ENCODE results near the gene DYDC2.

The DYDC2 gene

GRCh38 chr10:80406204-80406603 is 49.6 kb downstream of the DYDC2 start:
- H3K79me1 ChIP-seq (replicated peaks; ENCODE audit: low read length, poor library complexity, severe bottlenecking) = peaks cover 8% of the 10 kb centered on the region
- H3K27me3 ChIP-seq (ENCODE audit: control insufficient read depth in 1 of 2, insufficient read depth in 1 of 2, low read length in 2 of 2) = peaks cover 0 to 7% of the 10 kb centered on the region in 2 experiments
- H3K9ac ChIP-seq (ENCODE audit: low read length) = no peak overlapping the region
- no peak overlapping the region for H2BK120ac ChIP-seq (ENCODE audit: low read depth, low read length)
- no peak overlapping the region for H3K4me3 ChIP-seq (ENCODE audit: insufficient read depth in 1 of 2, low read depth in 1 of 2, low read length in 2 of 2)
- H3K4me2 ChIP-seq (ENCODE audit: low read length, poor library complexity, severe bottlenecking) = no peak overlapping the region
- H3K18ac ChIP-seq (ENCODE audit: low read depth in 1 of 2, low read length in 2 of 2) = no peak overlapping the region
- no peak overlapping the region for H2AFZ ChIP-seq (ENCODE audit: low read depth, low read length)
- WGBS = 32% methylated on average over 4 of the region's 4 CpGs
- no peak overlapping the region for H2AK5ac ChIP-seq (ENCODE audit: low read length, severe bottlenecking)
- peaks cover 23% of the 10 kb centered on the region for H3K4me1 ChIP-seq (ENCODE audit: control insufficient read depth, insufficient read depth, low read depth, low read length)
- no peak overlapping the region for H2BK15ac ChIP-seq (ENCODE audit: low read depth, poor library complexity, severe bottlenecking)
- no peak overlapping the region for H4K91ac ChIP-seq (ENCODE audit: low read length)
- no peak overlapping the region for H3K23ac ChIP-seq (ENCODE audit: low read length in 2 of 2)
- H2BK5ac ChIP-seq (ENCODE audit: low read depth, low read length, poor library complexity, severe bottlenecking) = no peak overlapping the region
- DNase-seq = peak; percentile 29
- no peaks in the 10 kb centered on the region for H3K9me3 ChIP-seq (ENCODE audit: control insufficient read depth, low read length)
- no peak overlapping the region for H2BK12ac ChIP-seq (ENCODE audit: low read length in 2 of 2)
- no peak overlapping the region for H3K27ac ChIP-seq (ENCODE audit: low read length, poor library complexity, severe bottlenecking)
- peak overlapping the region; percentile 43 for H4K8ac ChIP-seq (ENCODE audit: low read length)
- H3K36me3 ChIP-seq (ENCODE audit: control insufficient read depth in 1 of 2, insufficient read depth in 2 of 2, low read depth in 1 of 2, low read length in 2 of 2) = no peaks in the 10 kb centered on the region
- no peak overlapping the region for H3K4ac ChIP-seq (ENCODE audit: low read depth in 1 of 2, low read length in 2 of 2)
- no peak overlapping the region for H3K14ac ChIP-seq (ENCODE audit: low read length in 2 of 2)

GRCh38 chr10:80407812-80408241 is 51.2 kb downstream of the DYDC2 start:
- DNase-seq = peak; percentile 49
- Histone ChIP-seq H2AK5ac (ENCODE audit: low read length, severe bottlenecking) (no peak overlapping the region), H2BK120ac (ENCODE audit: low read depth, low read length) (peak overlapping the region; percentile 6), H3K4me1 (ENCODE audit: control insufficient read depth, insufficient read depth, low read depth, low read length) (peaks cover 31% of the 10 kb centered on the region), H2AFZ (ENCODE audit: low read depth, low read length) (peak overlapping the region; percentile 86), H3K4me2 (ENCODE audit: low read length, poor library complexity, severe bottlenecking) (peak overlapping the region; percentile 96), H3K9ac (ENCODE audit: low read length) (peak overlapping the region; percentile 66), H3K23ac (ENCODE audit: low read length in 2 of 2) (peak overlapping the region in 1 of 2 experiments; percentile 98), H4K8ac (ENCODE audit: low read length) (peak overlapping the region; percentile 83), H2BK12ac (ENCODE audit: low read length in 2 of 2) (peak overlapping the region; percentile 18 to 94), H3K27me3 (ENCODE audit: control insufficient read depth in 1 of 2, insufficient read depth in 1 of 2, low read length in 2 of 2) (peaks cover 0 to 7% of the 10 kb centered on the region in 2 experiments), H2BK5ac (ENCODE audit: low read depth, low read length, poor library complexity, severe bottlenecking) (no peak overlapping the region), H3K9me3 (ENCODE audit: control insufficient read depth, low read length) (no peaks in the 10 kb centered on the region), H3K4ac (ENCODE audit: low read depth in 1 of 2, low read length in 2 of 2) (peak overlapping the region; percentile 61 to 92), H3K79me1 (replicated peaks; ENCODE audit: low read length, poor library complexity, severe bottlenecking) (peaks cover 14% of the 10 kb centered on the region), H3K27ac (ENCODE audit: low read length, poor library complexity, severe bottlenecking) (no peak overlapping the region), H2BK15ac (ENCODE audit: low read depth, poor library complexity, severe bottlenecking) (peak overlapping the region; percentile 74), H3K18ac (ENCODE audit: low read depth in 1 of 2, low read length in 2 of 2) (peak overlapping the region; percentile 58 to 93), H4K91ac (ENCODE audit: low read length) (no peak overlapping the region), H3K36me3 (ENCODE audit: control insufficient read depth in 1 of 2, insufficient read depth in 2 of 2, low read depth in 1 of 2, low read length in 2 of 2) (no peaks in the 10 kb centered on the region), H3K4me3 (ENCODE audit: insufficient read depth in 1 of 2, low read depth in 1 of 2, low read length in 2 of 2) (peak overlapping the region; percentile 78 to 86), H3K14ac (ENCODE audit: low read length in 2 of 2) (peak overlapping the region in 1 of 2 experiments; percentile 63)
- WGBS = 36% methylated on average over 14 of the region's 16 CpGs

GRCh38 chr10:80408242-80409101 is 51.9 kb downstream of the DYDC2 start, which contains the start of gene PRXL2A:
Gene PRXL2A, plus strand, starts transcription at chr10:80408551. Its CDS starts 11,917 bp downstream, at chr10:80420468.
- H2AFZ ChIP-seq (ENCODE audit: low read depth, low read length) = peak within 1 kb of the TSS; percentile 86
- H3K36me3 ChIP-seq (ENCODE audit: control insufficient read depth in 1 of 2, insufficient read depth in 2 of 2, low read depth in 1 of 2, low read length in 2 of 2) = no peaks in the 10 kb centered on the region
- H2BK5ac ChIP-seq (ENCODE audit: low read depth, low read length, poor library complexity, severe bottlenecking) = no peak within 1 kb of the TSS
- H3K79me1 ChIP-seq (replicated peaks; ENCODE audit: low read length, poor library complexity, severe bottlenecking) = peaks cover 17% of the 10 kb centered on the region
- H3K4me2 ChIP-seq (ENCODE audit: low read length, poor library complexity, severe bottlenecking) = peak within 1 kb of the TSS; percentile 96
- peak within 1 kb of the TSS; percentile 84 for H2BK15ac ChIP-seq (ENCODE audit: low read depth, poor library complexity, severe bottlenecking)
- H4K8ac ChIP-seq (ENCODE audit: low read length) = peak within 1 kb of the TSS; percentile 96
- H4K91ac ChIP-seq (ENCODE audit: low read length) = peak within 1 kb of the TSS; percentile 90
- H3K9me3 ChIP-seq (ENCODE audit: control insufficient read depth, low read length) = no peaks in the 10 kb centered on the region
- peak within 1 kb of the TSS; percentile 71 to 94 for H2BK12ac ChIP-seq (ENCODE audit: low read length in 2 of 2)
- peak; percentile 80 for DNase-seq
- peak within 1 kb of the TSS; percentile 77 to 99 for H3K14ac ChIP-seq (ENCODE audit: low read length in 2 of 2)
- H2BK120ac ChIP-seq (ENCODE audit: low read depth, low read length) = peak within 1 kb of the TSS; percentile 82
- no peak within 1 kb of the TSS for H3K27ac ChIP-seq (ENCODE audit: low read length, poor library complexity, severe bottlenecking)
- H3K18ac ChIP-seq (ENCODE audit: low read depth in 1 of 2, low read length in 2 of 2) = peak within 1 kb of the TSS; percentile 90 to 97
- peak within 1 kb of the TSS; percentile 78 to 86 for H3K4me3 ChIP-seq (ENCODE audit: insufficient read depth in 1 of 2, low read depth in 1 of 2, low read length in 2 of 2)
- peak within 1 kb of the TSS; percentile 66 for H3K9ac ChIP-seq (ENCODE audit: low read length)
- H3K4me1 ChIP-seq (ENCODE audit: control insufficient read depth, insufficient read depth, low read depth, low read length) = peaks cover 34% of the 10 kb centered on the region
- 2% methylated on average over 73 of the region's 96 CpGs for WGBS
- no peak within 1 kb of the TSS for H2AK5ac ChIP-seq (ENCODE audit: low read length, severe bottlenecking)
- H3K23ac ChIP-seq (ENCODE audit: low read length in 2 of 2) = peak within 1 kb of the TSS in 1 of 2 experiments; percentile 99
- peaks cover 0 to 7% of the 10 kb centered on the region in 2 experiments for H3K27me3 ChIP-seq (ENCODE audit: control insufficient read depth in 1 of 2, insufficient read depth in 1 of 2, low read length in 2 of 2)
- peak within 1 kb of the TSS; percentile 91 to 92 for H3K4ac ChIP-seq (ENCODE audit: low read depth in 1 of 2, low read length in 2 of 2)

- no peak overlapping the region for H2AK5ac ChIP-seq (ENCODE audit: low read length, severe bottlenecking)
- H3K23ac ChIP-seq (ENCODE audit: low read length in 2 of 2) = no peak overlapping the region
- H3K14ac ChIP-seq (ENCODE audit: low read length in 2 of 2) = peak overlapping the region in 1 of 2 experiments; percentile 72
- peak overlapping the region in 1 of 2 experiments; percentile 37 for H2BK12ac ChIP-seq (ENCODE audit: low read length in 2 of 2)
- WGBS = 12% methylated on average over 9 of the region's 12 CpGs
- peak overlapping the region; percentile 69 to 91 for H3K4ac ChIP-seq (ENCODE audit: low read depth in 1 of 2, low read length in 2 of 2)
- H3K4me3 ChIP-seq (ENCODE audit: insufficient read depth in 1 of 2, low read depth in 1 of 2, low read length in 2 of 2) = peak overlapping the region; percentile 78 to 86
- peak overlapping the region; percentile 82 for H2BK120ac ChIP-seq (ENCODE audit: low read depth, low read length)
- peaks cover 40% of the 10 kb centered on the region for H3K4me1 ChIP-seq (ENCODE audit: control insufficient read depth, insufficient read depth, low read depth, low read length)
- H3K27ac ChIP-seq (ENCODE audit: low read length, poor library complexity, severe bottlenecking) = no peak overlapping the region
- no peaks in the 10 kb centered on the region for H3K9me3 ChIP-seq (ENCODE audit: control insufficient read depth, low read length)
- H2BK5ac ChIP-seq (ENCODE audit: low read depth, low read length, poor library complexity, severe bottlenecking) = no peak overlapping the region
- H3K18ac ChIP-seq (ENCODE audit: low read depth in 1 of 2, low read length in 2 of 2) = peak overlapping the region; percentile 90 to 97
- peak overlapping the region; percentile 84 for H2BK15ac ChIP-seq (ENCODE audit: low read depth, poor library complexity, severe bottlenecking)
- H2AFZ ChIP-seq (ENCODE audit: low read depth, low read length) = no peak overlapping the region
- no peak for DNase-seq
- no peaks in the 10 kb centered on the region for H3K36me3 ChIP-seq (ENCODE audit: control insufficient read depth in 1 of 2, insufficient read depth in 2 of 2, low read depth in 1 of 2, low read length in 2 of 2)
- peak overlapping the region; percentile 96 for H3K4me2 ChIP-seq (ENCODE audit: low read length, poor library complexity, severe bottlenecking)
- peaks cover 22% of the 10 kb centered on the region for H3K79me1 ChIP-seq (replicated peaks; ENCODE audit: low read length, poor library complexity, severe bottlenecking)
- H4K8ac ChIP-seq (ENCODE audit: low read length) = peak overlapping the region; percentile 96
- peak overlapping the region; percentile 60 for H3K9ac ChIP-seq (ENCODE audit: low read length)
- peaks cover 0 to 7% of the 10 kb centered on the region in 2 experiments for H3K27me3 ChIP-seq (ENCODE audit: control insufficient read depth in 1 of 2, insufficient read depth in 1 of 2, low read length in 2 of 2)
- peak overlapping the region; percentile 90 for H4K91ac ChIP-seq (ENCODE audit: low read length)
These were observed 52.5 kb downstream of the DYDC2 start for GRCh38 chr10:80409121-80409520.
